ENCODE measurements around the gene ZNF433.
"Not testable (repeated sequence)": the region's sequence is repeated elsewhere in the genome, so short reads cannot be mapped to it uniquely, and the experiment has no call there.

Gene ZNF433

GRCh38 chr19:12035220-12036172, at the start of gene ZNF433:
Gene ZNF433 (minus strand): TSS chr19:12035679. CDS start chr19:12035539, 140 bp downstream.
- peak; percentile 80 for DNase-seq

GRCh38 chr19:12083336-12083735, 47.9 kb upstream of the ZNF433 start:
- not testable (repeated sequence) for DNase-seq

DNA sequence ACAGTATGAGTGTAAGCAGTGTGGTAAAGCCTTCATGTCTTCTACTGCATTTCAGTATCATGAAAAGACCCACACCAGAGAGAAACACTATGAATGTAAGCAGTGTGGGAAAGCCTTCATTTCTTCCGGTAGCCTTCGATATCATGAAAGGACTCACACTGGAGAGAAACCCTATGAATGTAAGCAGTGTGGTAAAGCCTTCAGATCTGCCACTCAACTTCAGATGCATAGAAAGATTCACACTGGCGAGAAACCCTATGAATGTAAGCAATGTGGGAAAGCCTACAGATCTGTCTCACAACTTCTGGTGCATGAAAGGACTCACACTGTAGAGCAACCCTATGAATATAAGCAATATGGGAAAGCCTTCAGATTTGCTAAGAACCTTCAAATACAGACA, 41.9 kb upstream of the ZNF433 start:
- no peak for DNase-seq

DNA sequence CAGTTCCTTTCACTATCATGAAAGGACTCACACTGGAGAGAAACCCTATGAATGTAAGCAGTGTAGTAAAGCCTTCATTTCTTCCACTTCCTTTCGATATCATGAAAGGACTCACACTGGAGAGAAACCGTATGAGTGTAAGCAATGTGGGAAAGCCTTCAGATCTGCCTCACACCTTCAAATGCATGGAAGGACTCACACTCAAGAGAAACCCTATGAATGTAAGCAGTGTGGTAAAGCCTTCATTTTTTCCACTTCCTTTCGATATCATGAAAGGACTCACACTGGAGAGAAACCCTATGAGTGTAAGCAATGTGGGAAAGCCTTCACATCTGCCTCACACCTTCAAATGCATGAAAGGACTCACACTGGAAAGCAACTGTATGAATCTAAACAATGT, 40.9 kb upstream of the ZNF433 start:
- DNase-seq: not testable (repeated sequence)

DNA sequence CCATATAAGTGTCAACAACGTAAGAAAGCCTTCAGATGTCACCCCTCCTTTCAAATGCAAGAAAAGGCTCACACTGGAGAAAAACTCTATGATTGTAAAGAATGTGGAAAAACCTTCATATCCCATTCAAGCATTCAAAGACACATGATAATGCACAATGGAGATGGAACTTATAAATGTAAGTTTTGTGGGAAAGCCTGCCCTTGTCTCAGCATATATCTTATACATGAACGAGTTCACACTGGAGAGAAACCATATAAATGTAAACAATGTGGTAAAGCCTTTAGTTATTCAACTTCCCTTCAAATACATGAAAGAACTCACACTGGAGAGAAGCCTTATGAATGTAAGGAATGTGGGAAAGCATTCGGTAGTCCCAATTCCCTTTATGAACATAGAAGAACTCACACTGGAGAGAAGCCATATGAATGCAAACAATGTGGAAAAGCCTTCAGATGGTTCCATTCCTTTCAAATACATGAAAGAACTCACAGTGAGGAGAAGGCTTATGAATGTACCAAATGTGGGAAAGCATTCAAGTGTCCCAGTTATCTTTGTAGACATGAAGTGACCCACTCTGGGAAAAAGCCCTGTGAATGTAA, 40.2 kb upstream of the ZNF433 start:
- DNase-seq: no peak

GRCh38 chr19:12064590-12065538, 29.4 kb upstream of the ZNF433 start, which contains the start of gene ZNF844:
Gene ZNF844 (plus strand): TSS chr19:12064731. CDS start chr19:12064874, 143 bp downstream.
- peak; percentile 80 for DNase-seq

DNA sequence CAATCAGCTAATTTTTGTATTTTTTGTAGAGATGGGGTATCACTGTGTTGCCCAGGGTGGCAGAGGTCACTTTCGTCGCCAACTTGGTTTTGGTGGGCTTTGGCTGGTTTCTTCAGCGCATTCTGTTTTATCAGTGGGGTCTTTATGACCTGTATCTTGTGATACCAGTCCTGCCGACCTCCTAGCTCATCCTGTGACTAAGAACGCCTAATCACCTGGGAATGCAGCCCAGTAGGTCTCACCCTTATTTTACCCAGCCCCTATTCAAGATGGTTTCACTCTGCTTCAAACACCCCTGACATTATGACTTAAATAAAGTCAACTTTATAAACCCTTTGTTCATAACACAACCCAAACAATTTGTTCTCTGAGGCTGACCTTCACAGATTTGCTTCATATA, 20.3 kb upstream of the ZNF433 start:
- no peak for DNase-seq

DNA sequence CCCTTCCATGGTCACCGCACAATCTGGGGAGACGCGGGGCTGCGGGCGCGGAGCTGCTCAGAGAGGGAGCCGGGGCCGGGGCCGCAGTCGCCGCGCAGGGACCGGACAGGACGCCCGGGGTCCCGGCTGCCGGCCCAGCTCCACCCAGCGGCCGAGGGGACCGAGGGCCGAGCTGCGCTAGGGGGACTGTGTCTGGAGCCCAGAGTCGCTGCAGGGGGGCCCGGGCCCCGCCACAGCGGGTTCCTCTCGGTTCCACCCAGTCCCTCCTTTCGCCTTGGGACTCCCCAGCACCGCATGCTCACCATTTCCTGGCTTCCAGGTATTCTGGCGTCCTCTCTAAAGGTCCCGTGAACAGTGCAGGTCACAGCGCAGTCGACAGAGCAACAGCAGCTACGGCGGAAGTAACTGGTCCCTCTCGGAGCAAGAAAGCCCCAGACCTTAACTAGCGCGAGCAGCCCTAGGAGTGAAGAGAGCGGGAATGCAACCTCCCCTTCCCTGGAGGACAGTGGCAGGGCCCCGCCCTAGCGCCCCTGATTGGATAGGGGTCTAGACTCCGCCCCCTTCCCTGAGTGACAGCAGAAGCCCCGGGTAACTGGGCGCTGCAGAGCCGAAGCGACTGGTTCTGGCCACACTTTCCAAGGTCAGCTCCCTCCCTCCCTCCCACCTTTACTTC, 17.2 kb upstream of the ZNF433 start, which contains the start of gene ZNF878:
TSS of gene ZNF878 (minus strand) at position 465 of the 673 bp plus-strand sequence. CDS start at position 305, 160 bp downstream.
- peak; percentile 85 for DNase-seq

GRCh38 chr19:12052091-12052496, 16.6 kb upstream of the ZNF433 start:
- DNase-seq: peak; percentile 13

GRCh38 chr19:12047868-12048267, 12.4 kb upstream of the ZNF433 start:
- no peak for DNase-seq

DNA sequence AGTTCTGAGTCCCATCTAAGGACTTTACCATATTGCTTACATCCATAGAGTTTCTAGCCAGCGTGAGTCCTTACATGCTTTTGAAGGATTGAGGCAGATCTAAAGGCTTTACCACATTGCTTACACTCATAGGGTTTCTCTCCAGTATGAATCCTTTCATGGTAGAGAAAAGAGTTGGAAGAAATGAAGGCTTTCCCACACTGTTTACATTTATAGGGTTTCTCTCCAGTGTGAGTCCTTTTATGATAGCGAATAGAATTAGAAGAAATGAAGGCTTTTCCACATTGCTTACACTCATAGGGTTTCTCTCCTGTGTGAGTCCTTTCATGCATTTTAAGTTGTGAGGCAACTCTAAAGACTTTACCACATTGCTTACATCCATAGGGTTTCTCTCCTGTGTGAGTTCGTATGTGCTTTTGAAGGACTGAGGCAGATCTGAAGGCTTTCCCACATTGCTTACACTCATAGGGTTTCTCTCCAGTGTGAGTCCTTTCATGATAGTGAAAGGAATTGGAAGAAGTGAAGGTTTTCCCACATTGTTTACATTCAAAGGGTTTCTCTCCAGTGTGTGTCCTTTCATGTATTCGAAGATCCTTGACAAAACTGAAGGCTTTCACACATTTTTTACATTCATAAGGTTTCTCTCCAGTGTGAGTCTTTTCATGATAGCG, 8.4 kb upstream of the ZNF433 start:
- no peak for DNase-seq

DNA sequence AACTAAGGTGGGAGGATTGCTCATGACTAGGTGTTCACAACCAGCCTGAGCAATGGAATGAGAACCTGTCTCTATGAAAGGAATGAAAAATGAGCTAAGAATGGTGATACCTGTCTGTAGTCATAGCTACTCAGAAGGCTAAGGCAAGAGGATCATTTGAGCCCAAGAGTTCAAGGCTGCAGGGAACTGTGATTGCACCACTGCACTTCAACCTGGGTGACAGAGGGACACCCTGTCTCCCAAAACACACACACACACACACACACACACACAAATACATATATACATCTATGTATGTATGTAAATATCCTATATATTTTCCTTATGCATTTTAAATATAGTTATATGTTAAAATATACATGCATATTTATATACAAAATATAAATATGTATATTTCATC, 7.4 kb upstream of the ZNF433 start:
- DNase-seq: no peak

GRCh38 chr19:12034620-12035019, 859 bp downstream of the ZNF433 start:
- no peak for DNase-seq

DNA sequence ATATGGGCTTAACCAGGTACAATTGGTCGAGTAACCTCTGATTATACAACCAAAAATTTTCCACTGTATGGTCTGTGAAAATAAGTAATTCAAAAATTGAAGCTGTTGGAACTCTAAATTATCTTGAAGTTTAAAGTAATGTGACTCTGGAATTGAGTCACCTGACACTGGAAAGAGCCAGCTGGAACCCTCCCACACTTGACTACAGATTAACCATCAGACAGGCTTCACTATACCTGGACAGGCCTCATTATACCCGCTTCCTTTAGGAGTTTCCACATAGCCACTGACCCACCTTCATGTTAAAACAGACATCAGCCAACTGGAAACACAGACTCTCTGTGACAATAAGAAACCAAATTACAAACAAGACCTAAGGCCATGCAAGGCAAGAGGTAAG, 1.3 kb downstream of the ZNF433 start:
- DNase-seq: no peak

GRCh38 chr19:12015753-12016116, 19.7 kb downstream of the ZNF433 start:
- DNase-seq: no peak

DNA sequence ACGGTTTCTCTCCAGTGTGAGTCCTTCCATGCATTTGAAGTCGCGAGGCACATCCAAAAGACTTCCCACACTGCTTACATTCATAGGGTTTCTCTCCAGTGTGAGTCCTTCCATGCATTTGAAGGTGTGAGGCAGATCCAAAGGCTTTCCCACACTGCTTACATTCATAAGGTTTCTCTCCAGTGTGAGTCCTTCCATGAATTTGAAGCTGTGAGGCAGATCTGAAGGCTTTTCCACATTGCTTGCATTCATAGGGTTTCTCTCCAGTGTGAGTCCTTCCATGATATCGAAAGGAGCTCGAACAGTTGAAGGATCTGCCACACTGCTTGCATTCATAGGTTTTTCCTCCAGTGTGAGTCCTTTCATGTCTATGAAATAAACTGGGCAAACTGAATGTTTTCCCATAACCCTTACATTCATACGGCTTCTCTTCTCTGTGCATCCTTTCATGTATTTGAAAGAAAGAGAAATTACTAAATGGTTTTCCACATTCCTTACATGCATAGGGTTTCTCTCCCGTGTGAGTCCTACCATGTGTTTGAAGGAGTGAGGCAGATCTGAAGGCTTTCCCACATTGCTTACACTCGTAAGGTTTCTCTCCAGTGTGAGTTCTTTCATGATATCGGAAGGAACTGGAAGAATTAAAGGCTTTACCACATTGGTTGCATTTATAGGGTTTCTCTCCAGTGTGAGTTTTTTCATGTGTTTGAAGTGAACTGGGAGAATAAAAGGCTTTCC, 20.3 kb downstream of the ZNF433 start:
- DNase-seq: no peak

GRCh38 chr19:12000152-12000981, 35.1 kb downstream of the ZNF433 start:
- peak; percentile 30 for DNase-seq

GRCh38 chr19:11995174-11995573, 40.3 kb downstream of the ZNF433 start:
- DNase-seq: peak; percentile 48

DNA sequence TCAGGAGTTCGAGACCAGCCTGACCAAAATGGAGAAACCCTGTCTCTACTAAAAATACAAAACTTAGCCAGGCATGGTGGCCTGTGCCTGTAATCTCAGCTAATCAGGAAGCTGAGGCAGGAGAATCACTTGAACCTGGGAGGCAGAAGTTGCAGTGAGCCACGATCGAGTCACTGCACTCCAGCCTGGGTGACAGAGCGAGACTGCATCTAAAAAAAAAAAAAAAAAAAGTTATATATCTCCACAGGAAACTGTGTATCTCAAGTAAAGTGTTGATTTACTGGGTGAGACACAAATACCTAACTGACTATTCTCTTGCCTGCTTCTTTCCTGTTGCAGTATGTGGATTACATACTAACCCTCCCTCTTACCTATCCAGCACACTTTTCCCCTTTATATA, 43.6 kb downstream of the ZNF433 start:
- not testable (repeated sequence) for DNase-seq

DNA sequence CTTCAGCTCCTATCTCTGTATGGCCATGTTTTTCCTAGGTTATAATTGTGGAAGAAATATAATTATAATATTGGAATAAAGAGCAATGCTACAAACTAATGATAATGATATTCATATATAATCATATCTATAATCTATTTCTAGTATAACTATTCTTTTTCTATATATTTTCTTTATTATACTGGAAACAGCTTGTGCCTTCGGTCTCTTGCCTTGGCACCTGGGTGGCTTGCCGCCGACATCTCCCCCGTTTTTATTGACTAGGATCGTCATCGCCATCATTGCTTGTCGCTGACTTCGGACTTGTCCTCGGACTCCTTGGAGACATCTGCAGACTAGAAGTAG, 46.4 kb downstream of the ZNF433 start:
- no peak for DNase-seq
